PC-3 (cell line): ENCODE data around the gene SPG11. TPM values are rescaled to one million over a fixed set of nuclear protein-coding genes. Genes with fewer than 3 reads are reported as not detected.

Experiments used
- ATAC-seq: fragments of 200-7000 bp; cut with Tn5 transposase; 2 replicates; pipeline ENCODE4 v1.9.1; 2020; ENCODE audit warnings: mild to moderate bottlenecking, moderate library complexity
- BruUV-seq: library from RNA; stranded (reverse); fragments of 400-500 nt; replicated peaks from 2 replicates; lab custom pipeline; 2021; lab: Mats Ljungman, UMichigan
- CTCF ChIA-PET: fragments of 300-600 bp; sonication (Branson Sonifier 250); formaldehyde crosslinking; loops from one replicate; lab custom pipeline; 2022; ENCODE audit warnings: antibody characterized with exemption; lab: Charles Lee
- POLR2A ChIA-PET: fragments of 300-600 bp; sonication (Branson Sonifier 250); formaldehyde crosslinking; loops from one replicate; lab custom pipeline; 2022; ENCODE audit warnings: antibody characterized with exemption; ENCODE audit not compliant: unreplicated experiment; lab: Charles Lee
- DNase-seq: peaks from one replicate; pipeline ENCODE4 v3.0.0-alpha.2; 2015
- H2AFZ ChIP-seq: fragments of 300-600 bp; sonication (generic); 2 replicates; pipeline ENCODE4 v1.6.0; 2016; ENCODE audit warnings: antibody characterized with exemption, low read length
- H3F3A ChIP-seq: fragments of 300-600 bp; sonication (generic); one replicate; pipeline ENCODE4 v1.6.0; 2017; ENCODE audit warnings: antibody characterized with exemption, low read length, control low read depth, mild to moderate bottlenecking; ENCODE audit not compliant: unreplicated experiment
- H3K27ac ChIP-seq: fragments of 300-600 bp; sonication (generic); 2 replicates; pipeline ENCODE4 v1.5.1; 2016; ENCODE audit warnings: mild to moderate bottlenecking, low read length
- H3K27me3 ChIP-seq: fragments of 300-600 bp; sonication (generic); 2 replicates; pipeline ENCODE4 v1.6.1; 2016; ENCODE audit warnings: low read length, mixed read lengths
- H3K36me3 ChIP-seq: fragments of 300-600 bp; sonication (generic); 2 replicates; pipeline ENCODE4 v1.6.1; 2016; ENCODE audit warnings: low read depth, mixed run types, low read length, mixed read lengths
- H3K4me1 ChIP-seq: fragments of 300-600 bp; sonication (generic); 2 replicates; pipeline ENCODE4 v1.5.1; 2016; ENCODE audit warnings: low read length; ENCODE audit not compliant: insufficient read depth
- H3K4me2 ChIP-seq: fragments of 300-600 bp; sonication (generic); 2 replicates; pipeline ENCODE4 v1.6.0; 2016; ENCODE audit warnings: low read length
- H3K4me3 ChIP-seq: fragments of 300-600 bp; sonication (generic); 2 replicates; pipeline ENCODE4 v1.5.1; 2016; ENCODE audit warnings: mild to moderate bottlenecking, low read length, mixed read lengths
- H3K79me2 ChIP-seq: fragments of 300-600 bp; sonication (generic); 2 replicates; pipeline ENCODE4 v1.6.1; 2017; ENCODE audit warnings: low read length, mixed read lengths
- H3K9ac ChIP-seq: fragments of 300-600 bp; sonication (generic); 2 replicates; pipeline ENCODE4 v1.6.0; 2016; ENCODE audit warnings: mild to moderate bottlenecking, low read length
- H3K9me2 ChIP-seq: fragments of 300-600 bp; sonication (generic); replicated peaks from 2 replicates; pipeline ENCODE4 v1.6.1; 2016; ENCODE audit warnings: mixed run types, low read length, mixed read lengths
- H3K9me3 ChIP-seq: fragments of 300-600 bp; sonication (generic); 2 replicates; pipeline ENCODE4 v1.6.1; 2016; ENCODE audit warnings: low read length, mixed read lengths
- H4K20me1 ChIP-seq: fragments of 300-600 bp; sonication (generic); 2 replicates; pipeline ENCODE4 v1.6.1; 2016; ENCODE audit warnings: low read length, mixed read lengths
- CTCF ChIP-seq: fragments of 300-600 bp; sonication (generic); conservative IDR thresholded peaks from 2 replicates; pipeline ENCODE4 v1.5.1; 2017; ENCODE audit warnings: antibody characterized with exemption, low read depth, mild to moderate bottlenecking, low read length
- EZH2 ChIP-seq: fragments of 300-600 bp; sonication (generic); IDR thresholded peaks from one replicate; pipeline ENCODE4 v1.6.1; 2017; ENCODE audit warnings: antibody characterized with exemption, mild to moderate bottlenecking, low read length; ENCODE audit not compliant: unreplicated experiment
- EZH2phosphoT487 ChIP-seq: fragments of 300-600 bp; sonication (generic); IDR thresholded peaks from 2 replicates; pipeline ENCODE4 v1.6.1; 2018; ENCODE audit warnings: mild to moderate bottlenecking, antibody characterized with exemption, low read length, borderline replicate concordance
- intact Hi-C: fragments of 100-400 bp; cut with micrococcal nuclease; formaldehyde crosslinking; loops from 2 replicates; pipeline ENCODE4 v1.9.0; 2023
- total RNA-seq: library from RNA; depleted of rRNA; stranded (reverse); fragments of >200 nt; gene quantifications from 2 replicates; pipeline ENCODE4 v1.2.3, GENCODE V29; 2014; rRNA removed

The SPG11 gene
- total RNA-seq, 1 experiment from 2014 or later = 37.2 TPM

GRCh38 chr15:44519537-44519936, 143.9 kb downstream of the SPG11 start:
- DNase-seq (no peak), ATAC-seq (no peak)
- Histone ChIP-seq H3K27ac (no peak overlapping the region), H2AFZ (no peak overlapping the region), H3K27me3 (no peaks in the 10 kb centered on the region), H3K4me1 (no peaks in the 10 kb centered on the region), H3F3A (no peaks in the 10 kb centered on the region), H3K9me3 (no peaks in the 10 kb centered on the region), H4K20me1 (no peaks in the 10 kb centered on the region), H3K4me3 (no peak overlapping the region), H3K9me2 (no peaks in the 10 kb centered on the region), H3K36me3 (peaks cover 28% of the 10 kb centered on the region), H3K9ac (no peak overlapping the region), H3K4me2 (no peak overlapping the region), H3K79me2 (no peaks in the 10 kb centered on the region)
- ChIA-PET CTCF (no interaction called here), POLR2A (no interaction called here)
- TF ChIP-seq CTCF = no peak
- TF ChIP-seq EZH2phosphoT487 = no peak
- no peak for TF ChIP-seq EZH2
- intact Hi-C loops = no loop called here
- BruUV-seq = no TSS peak

GRCh38 chr15:44516436-44516835, 147.0 kb downstream of the SPG11 start:
- Histone ChIP-seq H2AFZ (no peak overlapping the region), H3K36me3 (peaks cover 20% of the 10 kb centered on the region; the same call in 1 of the 2 replicates), H3K79me2 (no peaks in the 10 kb centered on the region), H3K4me3 (no peak overlapping the region), H4K20me1 (no peaks in the 10 kb centered on the region), H3K9ac (no peak overlapping the region), H3K9me2 (no peaks in the 10 kb centered on the region), H3K27ac (no peak overlapping the region), H3F3A (no peaks in the 10 kb centered on the region), H3K9me3 (no peaks in the 10 kb centered on the region), H3K4me1 (no peaks in the 10 kb centered on the region), H3K4me2 (no peak overlapping the region), H3K27me3 (no peaks in the 10 kb centered on the region)
- BruUV-seq = no TSS peak
- TF ChIP-seq EZH2 = no peak
- no peak for TF ChIP-seq EZH2phosphoT487
- no peak for TF ChIP-seq CTCF
- DNase-seq = no peak
- ChIA-PET POLR2A (no interaction called here), CTCF (interaction anchor here (0.7 kb wide), 1 partner anchor 648 kb away, joined by 14 read pairs; no protein-coding TSS in a partner anchor)
- intact Hi-C loops = no loop called here
- ATAC-seq = no peak

Other genes starting within 250 kb of the SPG11 start
- gene CTDSPL2, start 236.0 kb downstream of the SPG11 start, total RNA-seq = 49.2 and 98.0 TPM in 2 replicates
- gene EIF3J, start 126.5 kb downstream of the SPG11 start, total RNA-seq = 38.2 and 39.0 TPM in 2 replicates
- 0.15 TPM in 1 of 2 replicates, not detected in the other for gene PATL2, start 47.7 kb upstream of the SPG11 start, total RNA-seq
- gene B2M, start 47.9 kb upstream of the SPG11 start, total RNA-seq = 476 and 608 TPM in 2 replicates
- 8.2 and 10.8 TPM in 2 replicates for gene TRIM69, start 72.9 kb upstream of the SPG11 start, total RNA-seq